ENCODE results near the gene CCDC146.
"Not testable (repeated sequence)": the region's sequence is repeated elsewhere in the genome, so short reads cannot be mapped to it uniquely, and the experiment has no call there.

The CCDC146 gene

GRCh38 chr7:77174418-77174817 is 52.0 kb downstream of the CCDC146 start:
- H4K5ac ChIP-seq (ENCODE audit: low read length); H3K79me2 ChIP-seq (ENCODE audit: control insufficient read depth, insufficient read depth, low read length); H2BK5ac ChIP-seq (ENCODE audit: low read length); H3K23ac ChIP-seq (ENCODE audit: low read length); H3K4ac ChIP-seq (ENCODE audit: low read depth, low read length); H3K79me1 ChIP-seq (ENCODE audit: low read length); H4K8ac ChIP-seq (ENCODE audit: low read depth, low read length); H2AK5ac ChIP-seq (ENCODE audit: low read length); H3K4me2 ChIP-seq (ENCODE audit: low read length); H3K27ac ChIP-seq (ENCODE audit: low read depth, low read length); H3K27me3 ChIP-seq (ENCODE audit: insufficient read depth, low read length, poor library complexity); H2BK120ac ChIP-seq (ENCODE audit: low read depth, low read length); H3K9ac ChIP-seq (ENCODE audit: low read length); H3K4me3 ChIP-seq (ENCODE audit: low read length); DNase-seq; H2BK15ac ChIP-seq (replicated peaks; ENCODE audit: low read depth); H3K18ac ChIP-seq (ENCODE audit: low read length); H3K56ac ChIP-seq (ENCODE audit: low read length); H3K4me1 ChIP-seq (ENCODE audit: control insufficient read depth, low read depth, low read length); H3K36me3 ChIP-seq (ENCODE audit: control insufficient read depth, insufficient read depth, low read length): not testable (repeated sequence)
- no CpG with 5 or more reads among the region's 4 CpGs for WGBS (ENCODE audit: extremely low coverage, insufficient coverage, low lambda C conversion rate)

GRCh38 chr7:77175274-77175800 is 52.9 kb downstream of the CCDC146 start:
- not testable (repeated sequence) for H3K27ac ChIP-seq (ENCODE audit: low read depth, low read length); H3K23ac ChIP-seq (ENCODE audit: low read length); H2BK5ac ChIP-seq (ENCODE audit: low read length); H4K8ac ChIP-seq (ENCODE audit: low read depth, low read length); H3K4me3 ChIP-seq (ENCODE audit: low read length); H3K79me1 ChIP-seq (ENCODE audit: low read length); H3K79me2 ChIP-seq (ENCODE audit: control insufficient read depth, insufficient read depth, low read length); H3K36me3 ChIP-seq (ENCODE audit: control insufficient read depth, insufficient read depth, low read length); H2BK120ac ChIP-seq (ENCODE audit: low read depth, low read length); H4K5ac ChIP-seq (ENCODE audit: low read length); H3K27me3 ChIP-seq (ENCODE audit: insufficient read depth, low read length, poor library complexity); DNase-seq; H3K9ac ChIP-seq (ENCODE audit: low read length); H2BK15ac ChIP-seq (replicated peaks; ENCODE audit: low read depth); H2AK5ac ChIP-seq (ENCODE audit: low read length); H3K4me1 ChIP-seq (ENCODE audit: control insufficient read depth, low read depth, low read length); H3K18ac ChIP-seq (ENCODE audit: low read length); H3K4me2 ChIP-seq (ENCODE audit: low read length); H3K56ac ChIP-seq (ENCODE audit: low read length); H3K4ac ChIP-seq (ENCODE audit: low read depth, low read length)
- WGBS (ENCODE audit: extremely low coverage, insufficient coverage, low lambda C conversion rate), result no CpG with 5 or more reads among the region's 3 CpGs

DNA sequence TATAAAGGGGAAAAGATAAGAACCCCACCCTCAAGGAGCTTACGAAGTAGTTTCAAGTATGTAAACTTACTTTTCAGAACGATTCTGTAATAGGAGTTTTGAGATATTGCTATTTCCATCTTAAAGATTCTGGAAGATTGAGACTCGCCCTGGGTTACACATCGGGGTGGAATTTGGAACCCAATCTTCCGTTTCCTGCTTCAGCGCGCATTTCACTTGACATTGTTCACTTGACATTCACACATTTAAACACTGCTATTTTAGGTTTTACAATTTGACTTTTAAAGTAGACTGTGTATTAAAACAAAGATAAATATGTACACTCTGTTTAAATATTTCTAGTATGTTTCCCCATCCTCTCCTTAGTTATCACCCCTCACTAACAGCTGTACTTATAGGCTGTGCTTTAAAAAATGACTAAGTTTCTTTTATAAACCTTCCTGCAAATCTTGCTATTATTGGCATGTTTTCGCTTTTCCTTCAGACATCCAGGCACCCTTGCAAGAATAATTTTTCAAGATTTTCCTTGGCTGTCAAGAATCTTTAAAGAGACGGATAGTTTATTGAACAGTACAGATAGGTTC is 55.0 kb downstream of the CCDC146 start:
- H3K4me1 ChIP-seq (ENCODE audit: control insufficient read depth, low read depth, low read length); H3K27ac ChIP-seq (ENCODE audit: low read depth, low read length); H3K4ac ChIP-seq (ENCODE audit: low read depth, low read length); H3K56ac ChIP-seq (ENCODE audit: low read length); H3K79me1 ChIP-seq (ENCODE audit: low read length); H3K27me3 ChIP-seq (ENCODE audit: insufficient read depth, low read length, poor library complexity); H4K5ac ChIP-seq (ENCODE audit: low read length); H2AK5ac ChIP-seq (ENCODE audit: low read length); H3K4me3 ChIP-seq (ENCODE audit: low read length); H4K8ac ChIP-seq (ENCODE audit: low read depth, low read length); H2BK120ac ChIP-seq (ENCODE audit: low read depth, low read length); H3K36me3 ChIP-seq (ENCODE audit: control insufficient read depth, insufficient read depth, low read length); H3K79me2 ChIP-seq (ENCODE audit: control insufficient read depth, insufficient read depth, low read length); H2BK15ac ChIP-seq (replicated peaks; ENCODE audit: low read depth); H3K4me2 ChIP-seq (ENCODE audit: low read length); DNase-seq; H3K18ac ChIP-seq (ENCODE audit: low read length); H3K23ac ChIP-seq (ENCODE audit: low read length); H3K9ac ChIP-seq (ENCODE audit: low read length); H2BK5ac ChIP-seq (ENCODE audit: low read length): not testable (repeated sequence)
- no CpG with 5 or more reads among the region's 9 CpGs for WGBS (ENCODE audit: extremely low coverage, insufficient coverage, low lambda C conversion rate)

GRCh38 chr7:77178024-77178423 is 55.6 kb downstream of the CCDC146 start:
- not testable (repeated sequence) for H4K5ac ChIP-seq (ENCODE audit: low read length); H2AK5ac ChIP-seq (ENCODE audit: low read length); H3K4me2 ChIP-seq (ENCODE audit: low read length); H2BK5ac ChIP-seq (ENCODE audit: low read length); H2BK15ac ChIP-seq (replicated peaks; ENCODE audit: low read depth); H3K36me3 ChIP-seq (ENCODE audit: control insufficient read depth, insufficient read depth, low read length); H4K8ac ChIP-seq (ENCODE audit: low read depth, low read length); H3K23ac ChIP-seq (ENCODE audit: low read length); H3K79me2 ChIP-seq (ENCODE audit: control insufficient read depth, insufficient read depth, low read length); DNase-seq; H3K27ac ChIP-seq (ENCODE audit: low read depth, low read length); H3K9ac ChIP-seq (ENCODE audit: low read length); H3K56ac ChIP-seq (ENCODE audit: low read length); H3K4ac ChIP-seq (ENCODE audit: low read depth, low read length); H3K79me1 ChIP-seq (ENCODE audit: low read length); H3K27me3 ChIP-seq (ENCODE audit: insufficient read depth, low read length, poor library complexity); H3K4me3 ChIP-seq (ENCODE audit: low read length); H3K4me1 ChIP-seq (ENCODE audit: control insufficient read depth, low read depth, low read length); H3K18ac ChIP-seq (ENCODE audit: low read length); H2BK120ac ChIP-seq (ENCODE audit: low read depth, low read length)

DNA sequence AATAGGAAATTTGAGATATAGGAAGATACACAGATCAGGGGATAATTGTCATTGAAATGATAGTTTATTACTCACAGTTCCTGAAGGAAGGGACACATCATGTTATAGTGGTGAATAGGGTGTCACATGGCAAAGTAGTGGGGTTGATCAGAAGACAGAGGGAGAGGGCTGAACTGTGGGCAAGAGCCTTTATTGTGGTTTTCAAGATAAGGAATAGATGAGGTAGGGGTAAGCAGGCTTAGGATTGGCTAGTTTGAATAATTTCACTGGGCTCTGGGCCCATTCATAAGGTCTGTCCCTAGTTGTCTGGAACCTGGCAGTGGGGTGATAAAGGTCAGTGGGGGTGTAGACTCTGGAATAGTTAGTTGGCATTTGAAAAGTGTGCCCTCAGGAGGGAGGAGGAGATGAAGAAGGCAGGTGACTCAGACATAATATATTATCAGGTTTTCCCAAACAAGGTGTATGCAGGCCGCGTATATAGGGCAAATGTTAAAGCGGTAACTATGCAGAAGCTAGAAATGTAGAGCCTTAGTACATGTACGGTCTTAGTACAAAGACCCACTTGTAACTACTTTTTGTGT is 58.7 kb downstream of the CCDC146 start:
- Histone ChIP-seq H3K79me1 (ENCODE audit: low read length) (no peaks in the 10 kb centered on the region), H2BK15ac (replicated peaks; ENCODE audit: low read depth) (no peak overlapping the region), H4K8ac (ENCODE audit: low read depth, low read length) (no peak overlapping the region), H3K27ac (ENCODE audit: low read depth, low read length) (no peak overlapping the region), H3K56ac (ENCODE audit: low read length) (no peak overlapping the region), H3K9ac (ENCODE audit: low read length) (no peak overlapping the region), H4K5ac (ENCODE audit: low read length) (no peak overlapping the region), H2BK120ac (ENCODE audit: low read depth, low read length) (no peak overlapping the region), H3K4me1 (ENCODE audit: control insufficient read depth, low read depth, low read length) (no peaks in the 10 kb centered on the region), H3K4me3 (ENCODE audit: low read length) (no peak overlapping the region), H2BK5ac (ENCODE audit: low read length) (no peak overlapping the region), H3K4me2 (ENCODE audit: low read length) (no peak overlapping the region), H3K79me2 (ENCODE audit: control insufficient read depth, insufficient read depth, low read length) (no peaks in the 10 kb centered on the region), H3K27me3 (ENCODE audit: insufficient read depth, low read length, poor library complexity) (no peaks in the 10 kb centered on the region), H3K4ac (ENCODE audit: low read depth, low read length) (no peak overlapping the region), H3K36me3 (ENCODE audit: control insufficient read depth, insufficient read depth, low read length) (no peaks in the 10 kb centered on the region), H3K23ac (ENCODE audit: low read length) (no peak overlapping the region), H2AK5ac (ENCODE audit: low read length) (no peak overlapping the region), H3K18ac (ENCODE audit: low read length) (no peak overlapping the region)
- DNase-seq, result no peak
- no CpG with 5 or more reads among the region's 4 CpGs for WGBS (ENCODE audit: extremely low coverage, insufficient coverage, low lambda C conversion rate)

DNA sequence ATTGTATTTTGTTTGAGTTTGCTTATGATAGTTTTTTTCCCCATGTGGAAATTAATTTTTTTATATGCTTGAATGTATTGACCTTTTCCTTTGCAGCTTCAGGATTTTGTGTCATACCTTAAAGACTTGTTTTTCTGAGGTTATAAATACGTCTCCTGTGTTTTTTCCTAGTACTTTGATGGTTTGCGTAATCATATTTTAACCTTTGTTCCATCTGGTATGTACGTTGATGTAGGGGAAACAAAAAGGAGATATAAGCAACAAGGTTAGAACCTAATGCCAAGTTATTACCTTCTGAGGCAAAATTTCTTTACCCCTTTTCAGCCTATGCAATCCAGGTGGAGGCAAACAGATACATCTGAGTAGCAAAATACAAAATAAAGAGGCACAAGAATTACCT is 59.3 kb downstream of the CCDC146 start:
- Histone ChIP-seq H2BK120ac (ENCODE audit: low read depth, low read length) (no peak overlapping the region), H3K79me2 (ENCODE audit: control insufficient read depth, insufficient read depth, low read length) (no peaks in the 10 kb centered on the region), H3K56ac (ENCODE audit: low read length) (no peak overlapping the region), H2BK5ac (ENCODE audit: low read length) (no peak overlapping the region), H3K79me1 (ENCODE audit: low read length) (no peaks in the 10 kb centered on the region), H3K36me3 (ENCODE audit: control insufficient read depth, insufficient read depth, low read length) (no peaks in the 10 kb centered on the region), H4K8ac (ENCODE audit: low read depth, low read length) (no peak overlapping the region), H3K23ac (ENCODE audit: low read length) (no peak overlapping the region), H3K4me2 (ENCODE audit: low read length) (no peak overlapping the region), H4K5ac (ENCODE audit: low read length) (no peak overlapping the region), H3K4ac (ENCODE audit: low read depth, low read length) (no peak overlapping the region), H3K27me3 (ENCODE audit: insufficient read depth, low read length, poor library complexity) (no peaks in the 10 kb centered on the region), H2AK5ac (ENCODE audit: low read length) (no peak overlapping the region), H3K27ac (ENCODE audit: low read depth, low read length) (no peak overlapping the region), H3K4me1 (ENCODE audit: control insufficient read depth, low read depth, low read length) (no peaks in the 10 kb centered on the region), H3K9ac (ENCODE audit: low read length) (no peak overlapping the region), H3K4me3 (ENCODE audit: low read length) (no peak overlapping the region), H3K18ac (ENCODE audit: low read length) (no peak overlapping the region), H2BK15ac (replicated peaks; ENCODE audit: low read depth) (no peak overlapping the region)
- WGBS (ENCODE audit: extremely low coverage, insufficient coverage, low lambda C conversion rate), result no CpG with 5 or more reads among the region's 3 CpGs
- no peak for DNase-seq
